NT2/D1 (cell line): ENCODE data around the gene CDK14.
"Not testable (repeated sequence)": the region's sequence is repeated elsewhere in the genome, so short reads cannot be mapped to it uniquely, and the experiment has no call there.

ENCODE experiments used
- DNase-seq: peaks from one replicate; pipeline ENCODE4 v3.0.0-alpha.2; 2011; ENCODE audit warnings: low read depth, low spot score
- H3K27me3 ChIP-seq: 2 replicates; pipeline ENCODE4 v1.6.0; 2011; ENCODE audit warnings: mild to moderate bottlenecking; ENCODE audit not compliant: insufficient read length, insufficient read depth
- H3K36me3 ChIP-seq: 2 replicates; pipeline ENCODE4 v1.6.1; 2011; ENCODE audit warnings: mild to moderate bottlenecking, low read length, mixed read lengths; ENCODE audit not compliant: insufficient read depth, insufficient read length
- H3K4me1 ChIP-seq: 2 replicates; pipeline ENCODE4 v1.5.1; 2011; ENCODE audit not compliant: insufficient read depth, insufficient read length
- H3K4me3 ChIP-seq: 2 replicates; pipeline ENCODE4 v1.5.1; 2011; ENCODE audit warnings: low read depth; ENCODE audit not compliant: insufficient read length
- H3K9ac ChIP-seq: 2 replicates; pipeline ENCODE4 v1.6.0; 2011; ENCODE audit warnings: low read depth; ENCODE audit not compliant: insufficient read length
- H3K9me3 ChIP-seq: 2 replicates; pipeline ENCODE4 v1.5.1; 2011; ENCODE audit warnings: mild to moderate bottlenecking, low read length; ENCODE audit not compliant: insufficient read depth
- SUZ12 ChIP-seq: IDR thresholded peaks from 2 replicates; pipeline ENCODE4 v1.6.1; 2011; ENCODE audit not compliant: insufficient read length, insufficient read depth; ENCODE audit errors: extremely low read depth
- YY1 ChIP-seq: IDR thresholded peaks from 2 replicates; pipeline ENCODE4 v1.6.1; 2011; ENCODE audit not compliant: insufficient read length, insufficient read depth
- ZNF274 ChIP-seq: IDR thresholded peaks from 2 replicates; pipeline ENCODE4 v1.6.1; 2011; ENCODE audit warnings: mild to moderate bottlenecking, low read depth, low read length

Gene CDK14

GRCh38 chr7:90797596-90797995, 201.5 kb downstream of the CDK14 start:
- Histone ChIP-seq H3K4me3 (no peak overlapping the region), H3K9ac (no peak overlapping the region), H3K36me3 (no peaks in the 10 kb centered on the region), H3K27me3 (no peaks in the 10 kb centered on the region), H3K9me3 (peaks cover 11% of the 10 kb centered on the region), H3K4me1 (no peaks in the 10 kb centered on the region)
- no peak for DNase-seq
- TF ChIP-seq YY1 (no peak), SUZ12 (no peak), ZNF274 (no peak)

DNA sequence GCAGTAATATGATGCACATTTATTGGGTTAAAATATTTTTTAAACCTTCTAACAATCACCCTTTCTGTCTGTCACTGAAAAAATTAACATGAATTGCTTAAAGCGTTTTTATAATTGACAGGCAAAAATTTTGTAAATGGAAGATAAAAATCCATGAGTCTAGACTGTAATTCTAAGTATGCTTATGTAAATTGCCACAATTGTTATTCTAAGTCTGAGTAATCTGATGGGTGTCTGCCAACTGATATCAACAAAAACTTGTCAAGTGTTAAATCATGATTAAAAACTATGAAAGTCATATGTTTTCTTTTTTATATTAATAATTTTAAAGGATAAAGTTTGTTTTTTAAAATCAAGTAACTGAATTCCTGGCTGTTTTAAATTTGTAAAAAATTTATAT, 208.2 kb downstream of the CDK14 start:
- Histone ChIP-seq H3K9me3 (peaks cover 11% of the 10 kb centered on the region), H3K4me1 (no peaks in the 10 kb centered on the region)
- no peak for TF ChIP-seq ZNF274
- TF ChIP-seq SUZ12: no peak
- TF ChIP-seq YY1: no peak

GRCh38 chr7:90815552-90815951, 219.4 kb downstream of the CDK14 start:
- not testable (repeated sequence) for DNase-seq, H3K9me3 ChIP-seq, H3K36me3 ChIP-seq, H3K27me3 ChIP-seq, H3K9ac ChIP-seq, H3K4me3 ChIP-seq, H3K4me1 ChIP-seq

More for the DNA sequence above, 208.2 kb downstream of the CDK14 start:
- H3K27me3 ChIP-seq: no peaks in the 10 kb centered on the region
- H3K36me3 ChIP-seq: no peaks in the 10 kb centered on the region
- H3K4me3 ChIP-seq: no peak overlapping the region
- H3K9ac ChIP-seq: no peak overlapping the region
- no peak for DNase-seq

DNA sequence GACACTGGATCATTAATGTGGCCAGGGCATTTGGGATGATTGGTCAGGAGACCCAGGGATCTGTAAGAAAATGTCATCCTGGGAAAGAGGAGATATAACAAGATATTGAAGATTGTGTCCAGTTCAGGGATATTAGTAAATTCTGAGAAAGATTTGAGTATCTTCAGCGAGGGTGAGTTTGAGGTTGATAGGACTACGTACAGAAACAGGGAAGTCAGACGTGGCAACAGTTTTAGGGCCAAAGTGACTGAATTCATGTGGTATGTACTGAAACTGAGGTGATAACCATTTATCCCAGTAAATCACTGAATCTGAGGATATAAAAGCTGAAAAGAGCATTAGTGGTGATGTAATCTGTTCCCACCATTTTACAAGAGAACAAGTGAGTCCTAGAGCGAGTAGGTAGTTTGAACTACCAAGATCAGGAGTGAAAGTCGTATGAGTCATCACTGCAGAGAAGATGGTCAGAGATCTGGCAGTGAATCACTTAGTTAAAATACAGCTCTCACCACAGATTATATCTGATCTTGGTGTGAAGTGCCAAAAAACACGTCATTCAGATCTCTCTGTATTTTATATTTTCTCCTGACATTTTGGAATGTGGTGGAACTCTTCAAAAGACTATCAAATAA, 220.5 kb downstream of the CDK14 start:
- no peaks in the 10 kb centered on the region for H3K9me3 ChIP-seq
- no peak for DNase-seq
- TF ChIP-seq YY1: no peak
- no peak for TF ChIP-seq ZNF274
- TF ChIP-seq SUZ12: no peak
- no peak overlapping the region for H3K9ac ChIP-seq
- no peaks in the 10 kb centered on the region for H3K4me1 ChIP-seq
- no peaks in the 10 kb centered on the region for H3K36me3 ChIP-seq
- H3K27me3 ChIP-seq: no peaks in the 10 kb centered on the region
- no peak overlapping the region for H3K4me3 ChIP-seq

DNA sequence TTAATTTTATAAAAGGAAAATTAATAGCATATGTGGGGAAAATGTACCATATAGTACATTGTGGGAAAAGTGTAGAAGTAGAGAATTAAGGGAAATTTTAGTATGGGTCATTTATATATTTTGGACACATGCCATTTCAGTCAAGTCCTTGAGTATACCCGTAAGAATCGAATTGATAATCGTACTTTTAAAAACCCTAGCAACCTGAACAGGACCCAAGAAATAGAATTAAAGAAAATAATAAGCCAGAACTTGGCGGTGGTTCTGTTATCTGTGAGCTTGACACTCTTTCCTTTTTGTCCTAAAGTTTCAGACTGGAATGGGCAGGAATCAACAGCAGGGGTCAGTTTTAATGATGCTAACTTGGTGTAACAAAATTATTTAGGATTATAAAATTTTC, 221.0 kb downstream of the CDK14 start:
- no peaks in the 10 kb centered on the region for H3K27me3 ChIP-seq
- no peak overlapping the region for H3K4me3 ChIP-seq
- H3K9ac ChIP-seq: no peak overlapping the region
- H3K4me1 ChIP-seq: no peaks in the 10 kb centered on the region
- DNase-seq: no peak
- no peaks in the 10 kb centered on the region for H3K9me3 ChIP-seq
- no peaks in the 10 kb centered on the region for H3K36me3 ChIP-seq
- TF ChIP-seq YY1 (no peak), ZNF274 (no peak), SUZ12 (no peak)

GRCh38 chr7:90817846-90818245, 221.7 kb downstream of the CDK14 start:
- Histone ChIP-seq H3K9ac (no peak overlapping the region), H3K27me3 (no peaks in the 10 kb centered on the region), H3K4me3 (no peak overlapping the region), H3K36me3 (no peaks in the 10 kb centered on the region), H3K9me3 (no peaks in the 10 kb centered on the region), H3K4me1 (no peaks in the 10 kb centered on the region)
- TF ChIP-seq ZNF274 (no peak), YY1 (no peak), SUZ12 (no peak)
- DNase-seq: no peak

GRCh38 chr7:90818341-90818740, 222.2 kb downstream of the CDK14 start:
- Histone ChIP-seq H3K4me1 (no peaks in the 10 kb centered on the region), H3K4me3 (no peak overlapping the region), H3K27me3 (no peaks in the 10 kb centered on the region), H3K9ac (no peak overlapping the region), H3K9me3 (no peaks in the 10 kb centered on the region), H3K36me3 (no peaks in the 10 kb centered on the region)
- no peak for DNase-seq
- TF ChIP-seq YY1 (no peak), SUZ12 (no peak), ZNF274 (no peak)

- Histone ChIP-seq H3K9me3 (no peaks in the 10 kb centered on the region), H3K27me3 (no peaks in the 10 kb centered on the region), H3K4me1 (no peaks in the 10 kb centered on the region), H3K4me3 (no peak overlapping the region), H3K9ac (no peak overlapping the region), H3K36me3 (no peaks in the 10 kb centered on the region)
- TF ChIP-seq SUZ12 (no peak), ZNF274 (no peak), YY1 (no peak)
- DNase-seq: no peak
Observed at GRCh38 chr7:90821961-90822620, 226.0 kb downstream of the CDK14 start.
